Lung (tissue), 12 donors: ENCODE measurements around the gene DAPP1. TPM values are rescaled to one million over a fixed set of nuclear protein-coding genes. Genes with fewer than 3 reads are reported as not detected.

Source experiments
- ATAC-seq: fragments of 200-7000 bp; cut with Tn5 transposase; one replicate; pipeline ENCODE4 v1.9.1; 2020; ENCODE audit warnings: moderate number of reproducible peaks; ENCODE audit not compliant: insufficient read depth, low FRiP score
- DNase-seq, 3 donors: peaks; one replicate each; pipeline ENCODE4 v3.0.0-alpha.2; 2013 to 2017
- H3K27ac ChIP-seq, 2 donors: one replicate each; pipeline ENCODE4 v1.5.1; 2013; ENCODE audit warnings: mild to moderate bottlenecking in 2 of 2, moderate library complexity in 2 of 2, control low read depth in 1 of 2, inconsistent platforms in 1 of 2, low read depth in 1 of 2, low read length in 1 of 2
- H3K27me3 ChIP-seq, 3 donors: one replicate each; pipeline ENCODE4 v1.5.1; 2013; ENCODE audit warnings: low read length in 2 of 3; ENCODE audit not compliant: control insufficient read depth in 3 of 3, insufficient read depth in 3 of 3
- H3K36me3 ChIP-seq, 4 donors: one replicate each; pipeline ENCODE4 v1.5.1; 2013; ENCODE audit warnings: low read length in 4 of 4, mild to moderate bottlenecking in 1 of 4, moderate library complexity in 1 of 4; ENCODE audit not compliant: control insufficient read depth in 4 of 4, insufficient read depth in 4 of 4
- H3K4me1 ChIP-seq, 5 donors: one replicate each; pipeline ENCODE4 v1.5.1; 2013; ENCODE audit warnings: low read length in 5 of 5, mild to moderate bottlenecking in 2 of 5, moderate library complexity in 1 of 5; ENCODE audit not compliant: control insufficient read depth in 5 of 5, insufficient read depth in 5 of 5
- H3K4me3 ChIP-seq: one replicate; pipeline ENCODE4 v1.5.1; 2013; ENCODE audit warnings: mild to moderate bottlenecking, control low read depth, moderate library complexity
- H3K9ac ChIP-seq, 2 donors: one replicate each; pipeline ENCODE4 v1.5.1; 2013; ENCODE audit warnings: low read length in 2 of 2, control low read depth in 1 of 2; ENCODE audit not compliant: insufficient read depth in 1 of 2
- H3K9me3 ChIP-seq, 4 donors: one replicate each; pipeline ENCODE4 v1.5.1; 2013; ENCODE audit warnings: low read length in 3 of 4, mild to moderate bottlenecking in 1 of 4, moderate library complexity in 1 of 4; ENCODE audit not compliant: control insufficient read depth in 4 of 4, insufficient read depth in 3 of 4
- WGBS, 2 donors: extraction: QIAGEN DNeasy Blood & Tissue Kit; methylation state at CpG; one replicate each; pipeline ENCODE4 v1.1.7; 2013; 5-methylcytosine and 5-hydroxymethylcytosine counted together
- polyA plus RNA-seq, 2 donors: library from polyadenylated mRNA; stranded (reverse); fragments of 200-250 nt; gene quantifications; one replicate each; pipeline ENCODE4 v1.2.1, GENCODE V29; 2013
- total RNA-seq, 2 donors: library from RNA; depleted of rRNA in 1 of 2; stranded (reverse); fragments of >200 nt in 1 of 2; gene quantifications; one replicate each; pipeline ENCODE4 v1.2.1, GENCODE V29; 2014 to 2021
- TF ChIP-seq, protein P1 (sequence below): IDR thresholded peaks from 2 replicates; pipeline ENCODE4 v1.5.1; 2012; ENCODE audit warnings: mild to moderate bottlenecking; ENCODE audit errors: control extremely low read depth, extremely low read depth
- donor health status: control.
- donor health status: control.
- donor health status: Bipolar disorder and iron deficiency.
- donor health status: healthy.
- donor health status: DM: yes; HTN: yes; CAD: no.

The DAPP1 gene
- total and polyA plus RNA-seq, 4 donors = 2.6 to 24.6 (median 11.7) TPM

DNA sequence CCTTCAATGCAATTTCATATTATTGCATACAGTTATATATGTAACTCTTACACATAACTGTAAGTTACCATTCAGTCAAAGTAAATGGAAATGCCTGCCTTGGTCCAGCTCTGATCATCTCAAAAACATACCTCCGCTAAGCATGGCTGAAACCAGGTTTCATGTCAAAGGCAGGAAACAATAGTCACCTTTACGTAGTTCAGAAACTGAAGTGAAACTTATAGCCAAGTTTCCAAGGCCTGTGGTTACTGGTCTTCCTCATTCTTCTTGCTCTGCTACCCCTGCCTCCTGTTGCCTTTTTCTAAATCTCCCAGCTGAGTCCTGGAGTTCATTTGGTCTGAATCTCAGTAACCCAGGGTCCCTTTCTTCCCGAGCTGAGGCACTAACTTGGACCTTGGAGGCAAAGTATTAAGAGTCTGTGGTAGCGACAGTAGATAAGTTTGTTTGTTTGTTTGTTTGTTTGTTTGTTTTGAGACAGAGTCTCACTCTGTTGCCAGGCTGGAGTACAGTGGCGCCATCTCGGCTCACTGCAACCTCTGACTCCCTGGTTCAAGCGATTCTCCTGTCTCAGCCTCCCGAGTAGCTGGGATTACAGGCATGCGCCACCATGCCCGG is 30.8 kb downstream of the DAPP1 start:
- Histone ChIP-seq H3K4me1 (peaks cover 0 to 4% (median 0%) of the 10 kb centered on the region in 5 donors), H3K27ac (no peak overlapping the region), H3K9me3 (no peaks in the 10 kb centered on the region), H3K9ac (no peak overlapping the region), H3K36me3 (no peaks in the 10 kb centered on the region), H3K4me3 (no peak overlapping the region), H3K27me3 (no peaks in the 10 kb centered on the region)
- TF ChIP-seq, protein P1, sequence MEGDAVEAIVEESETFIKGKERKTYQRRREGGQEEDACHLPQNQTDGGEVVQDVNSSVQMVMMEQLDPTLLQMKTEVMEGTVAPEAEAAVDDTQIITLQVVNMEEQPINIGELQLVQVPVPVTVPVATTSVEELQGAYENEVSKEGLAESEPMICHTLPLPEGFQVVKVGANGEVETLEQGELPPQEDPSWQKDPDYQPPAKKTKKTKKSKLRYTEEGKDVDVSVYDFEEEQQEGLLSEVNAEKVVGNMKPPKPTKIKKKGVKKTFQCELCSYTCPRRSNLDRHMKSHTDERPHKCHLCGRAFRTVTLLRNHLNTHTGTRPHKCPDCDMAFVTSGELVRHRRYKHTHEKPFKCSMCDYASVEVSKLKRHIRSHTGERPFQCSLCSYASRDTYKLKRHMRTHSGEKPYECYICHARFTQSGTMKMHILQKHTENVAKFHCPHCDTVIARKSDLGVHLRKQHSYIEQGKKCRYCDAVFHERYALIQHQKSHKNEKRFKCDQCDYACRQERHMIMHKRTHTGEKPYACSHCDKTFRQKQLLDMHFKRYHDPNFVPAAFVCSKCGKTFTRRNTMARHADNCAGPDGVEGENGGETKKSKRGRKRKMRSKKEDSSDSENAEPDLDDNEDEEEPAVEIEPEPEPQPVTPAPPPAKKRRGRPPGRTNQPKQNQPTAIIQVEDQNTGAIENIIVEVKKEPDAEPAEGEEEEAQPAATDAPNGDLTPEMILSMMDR = no peak
- 79 to 82% methylated on average over 10 of the region's 10 CpGs for WGBS, 2 donors
- DNase-seq = no peak
- no peak for ATAC-seq

DNA sequence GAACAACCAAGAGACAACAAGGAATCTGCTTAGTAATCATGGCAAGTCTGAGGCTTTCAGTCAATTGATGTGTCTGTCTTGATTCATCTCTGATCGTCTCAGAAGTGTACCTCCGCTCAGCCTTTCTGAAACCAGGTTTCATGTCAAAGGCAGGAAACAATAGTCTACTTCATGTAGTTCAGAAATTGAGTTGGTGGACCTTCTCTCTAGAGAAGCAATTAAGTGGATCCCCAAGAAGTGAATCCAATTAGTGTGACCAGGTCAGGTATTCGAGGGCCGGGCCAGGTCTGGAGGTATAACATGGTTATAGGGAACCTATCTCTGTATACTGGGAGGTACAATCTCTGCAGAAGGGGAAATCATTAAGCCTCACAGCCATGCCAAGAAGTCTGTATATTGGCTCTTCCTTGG is 32.0 kb downstream of the DAPP1 start:
- Histone ChIP-seq H3K27me3 (no peaks in the 10 kb centered on the region), H3K36me3 (no peaks in the 10 kb centered on the region), H3K9me3 (no peaks in the 10 kb centered on the region), H3K27ac (no peak overlapping the region), H3K4me1 (peaks cover 0 to 9% (median 0%) of the 10 kb centered on the region in 5 donors), H3K9ac (no peak overlapping the region), H3K4me3 (no peak overlapping the region)
- ATAC-seq = no peak
- TF ChIP-seq, protein P1 = no peak
- DNase-seq = no peak
- 93 to 98% methylated on average over 4 of the region's 4 CpGs for WGBS, 2 donors

DNA sequence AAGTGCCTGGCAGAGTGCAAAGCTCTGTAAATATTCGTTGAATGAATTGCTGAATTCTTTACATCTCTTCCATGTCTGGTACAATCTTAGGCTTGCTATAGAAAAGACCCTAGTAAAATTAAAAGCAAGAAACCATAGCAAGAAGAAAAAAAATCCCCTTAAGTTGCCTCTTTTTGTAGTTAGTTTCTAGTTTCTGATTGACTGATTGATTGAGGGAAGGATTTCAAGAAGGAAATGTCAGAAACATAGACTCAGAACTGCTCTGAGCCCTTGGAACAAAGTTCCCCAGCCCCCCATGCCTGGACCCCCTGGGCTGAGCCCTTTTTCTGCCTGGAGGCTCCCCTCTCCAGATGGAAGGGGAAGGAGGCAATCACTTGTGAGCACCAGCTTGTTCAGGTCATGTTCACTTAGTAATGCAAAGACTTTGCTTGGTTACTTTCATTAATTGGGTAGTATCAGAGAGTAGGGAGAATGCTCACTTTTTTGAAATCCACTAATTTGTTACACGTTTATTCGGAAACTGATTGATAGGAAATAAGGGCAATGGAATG is 35.6 kb downstream of the DAPP1 start:
- no peak overlapping the region for H3K4me3 ChIP-seq
- H3K4me1 ChIP-seq = peaks cover 0 to 22% (median 4%) of the 10 kb centered on the region in 5 donors
- no peak overlapping the region for H3K9ac ChIP-seq
- DNase-seq = peak in 1 of 3 donors; percentile 54
- ATAC-seq = no peak
- no peaks in the 10 kb centered on the region for H3K27me3 ChIP-seq
- H3K9me3 ChIP-seq = no peaks in the 10 kb centered on the region
- H3K36me3 ChIP-seq = no peaks in the 10 kb centered on the region
- H3K27ac ChIP-seq = no peak overlapping the region
- 76 to 87% methylated on average over 3 of the region's 3 CpGs for WGBS, 2 donors
- TF ChIP-seq, protein P1 = no peak
